Transverse colon (tissue), 4 donors: ENCODE measurements around the gene MEAF6. TPM values are rescaled to one million over a fixed set of nuclear protein-coding genes. Genes with fewer than 3 reads are reported as not detected.
"Not testable (repeated sequence)": the region's sequence is repeated elsewhere in the genome, so short reads cannot be mapped to it uniquely, and the experiment has no call there.

Experiments
- DNase-seq: peaks from one replicate; pipeline ENCODE4 v3.0.0-alpha.2; 2019
- H3K27ac ChIP-seq, 4 donors: fragments of 200-600 bp; sonication (generic); 2 replicates each; pipeline ENCODE4 v1.5.1; 2016 to 2018; ENCODE audit warnings: inconsistent platforms in 4 of 4
- H3K27me3 ChIP-seq: fragments of 200-600 bp; sonication (generic); 2 replicates; pipeline ENCODE4 v1.5.1; 2017; ENCODE audit warnings: inconsistent platforms
- H3K36me3 ChIP-seq, 4 donors: fragments of 200-600 bp; sonication (generic); 2 replicates each; pipeline ENCODE4 v1.5.1; 2017 to 2019; ENCODE audit warnings: inconsistent platforms in 4 of 4
- H3K4me1 ChIP-seq, 4 donors: fragments of 200-600 bp; sonication (generic); 2 replicates each; pipeline ENCODE4 v1.5.1; 2017 to 2020; ENCODE audit warnings: inconsistent platforms in 4 of 4
- H3K4me3 ChIP-seq, 4 donors: fragments of 200-600 bp; sonication (generic); 1 replicate in 1 of 4; 2 replicates in 3 of 4; pipeline versions ENCODE4 v1.5.1 to v1.6.1; 2017 to 2019; ENCODE audit warnings: inconsistent platforms in 4 of 4
- H3K9me3 ChIP-seq, 2 donors: fragments of 200-600 bp; sonication (generic); 2 replicates each; pipeline ENCODE4 v1.5.1; 2017 to 2019; ENCODE audit warnings: inconsistent platforms in 2 of 2
- CTCF ChIP-seq, 5 experiments: fragments of 200-600 bp in 3 of 5; fragments of 450-650 bp in 2 of 5; sonication (generic) in 3 of 5; IDR thresholded peaks; 1 replicate in 2 of 5; 2 replicates in 3 of 5; pipeline ENCODE4 v1.5.1; 2016 to 2017; ENCODE audit warnings: antibody characterized with exemption in 5 of 5, inconsistent platforms in 3 of 5, mild to moderate bottlenecking in 2 of 5, moderate library complexity in 1 of 5
- EP300 ChIP-seq: sonication (generic); formaldehyde crosslinking; IDR thresholded peaks from one replicate; pipeline ENCODE4 v1.6.1; 2017; ENCODE audit warnings: antibody characterized with exemption, low read depth
- POLR2A ChIP-seq: fragments of 450-650 bp; IDR thresholded peaks from one replicate; pipeline ENCODE4 v1.6.1; 2016; ENCODE audit warnings: antibody characterized with exemption, mild to moderate bottlenecking, moderate library complexity
- POLR2AphosphoS5 ChIP-seq, 3 donors: sonication (generic); formaldehyde crosslinking; IDR thresholded peaks; one replicate each; pipeline ENCODE4 v1.6.1; 2016; ENCODE audit warnings: antibody characterized with exemption in 3 of 3
- WGBS, 2 donors: methylation state at CpG; one replicate each; pipeline ENCODE4 v1.1.5; 2018; ENCODE audit warnings: low coverage in 1 of 2; 5-methylcytosine and 5-hydroxymethylcytosine counted together
- in situ Hi-C, 4 donors: fragments of 200-750 bp; cut with MboI; loops; one replicate each; pipeline versions ENCODE4 v1.15.0 to v1.15.1; 2017; ENCODE audit warnings: low sequenced_read_pairs in 3 of 4, low pct_ligation_motif_present in 1 of 4, low pct_unique_long_range_greater_than_20kb in 1 of 4
- intact Hi-C: fragments of 100-400 bp; cut with DNase I; formaldehyde crosslinking; loops from one replicate; pipeline ENCODE4 v1.15.1; 2023; ENCODE audit warnings: low total_unique reads
- total RNA-seq, 4 donors: library from RNA; depleted of rRNA; stranded (reverse); fragments of >200 nt; gene quantifications; one replicate each; pipeline ENCODE4 v1.1.0, GENCODE V29; 2016

Gene MEAF6
- total RNA-seq, 4 donors from 2014 or later, result 8.2 to 51.9 (median 32.9) TPM

- in situ Hi-C loops, result no loop called here
- H3K4me3 ChIP-seq, result no peak overlapping the region
These were observed 5.0 kb upstream of the MEAF6 start for GRCh38 chr1:37519613-37520012.

GRCh38 chr1:37518929-37519328, 4.4 kb upstream of the MEAF6 start:
- in situ Hi-C loops, H3K9me3 ChIP-seq, intact Hi-C loops, DNase-seq, H3K36me3 ChIP-seq, H3K27ac ChIP-seq, H3K27me3 ChIP-seq, H3K4me1 ChIP-seq: not testable (repeated sequence)
- WGBS, 2 donors, result 84 to 85% methylated on average over 3 to 15 of the region's 15 CpGs
- peak overlapping the region in 1 of 4 donors; percentile 16 for H3K4me3 ChIP-seq

More at GRCh38 chr1:37519613-37520012, 5.0 kb upstream of the MEAF6 start:
- TF ChIP-seq EP300, result no peak
- no peak for TF ChIP-seq POLR2AphosphoS5 (IDR thresholded peaks at IDR 0.05)
- no peak for TF ChIP-seq POLR2A
- no peak for TF ChIP-seq CTCF (IDR thresholded peaks at IDR 0.05)
- no peaks in the 10 kb centered on the region for H3K36me3 ChIP-seq
- H3K27ac ChIP-seq, result no peak overlapping the region
- H3K9me3 ChIP-seq, result no peaks in the 10 kb centered on the region
- intact Hi-C loops, result no loop called here
- no peaks in the 10 kb centered on the region for H3K27me3 ChIP-seq
- peaks cover 4 to 7% (median 5%) of the 10 kb centered on the region in 4 donors for H3K4me1 ChIP-seq
- DNase-seq, result no peak

GRCh38 chr1:37518241-37518640, 3.7 kb upstream of the MEAF6 start:
- H3K27ac ChIP-seq, H3K27me3 ChIP-seq, intact Hi-C loops, H3K36me3 ChIP-seq, in situ Hi-C loops, DNase-seq, H3K9me3 ChIP-seq, H3K4me3 ChIP-seq: not testable (repeated sequence)
- 92% methylated on average over 21 of the region's 31 CpGs; no CpG with 5 or more reads in 1 of the 2 donors for WGBS, 2 donors
- peaks cover 10 to 14% (median 12%) of the 10 kb centered on the region in 4 donors for H3K4me1 ChIP-seq

- in situ Hi-C loops, result no loop called here
- intact Hi-C loops, result no loop called here
These were observed 3.0 kb upstream of the MEAF6 start for GRCh38 chr1:37517569-37517968.

More at GRCh38 chr1:37517569-37517968, 3.0 kb upstream of the MEAF6 start:
- H3K27ac ChIP-seq, result no peak overlapping the region
- H3K4me3 ChIP-seq, result no peak overlapping the region
- DNase-seq, result no peak
- H3K27me3 ChIP-seq, result no peaks in the 10 kb centered on the region
- peaks cover 10 to 21% (median 13%) of the 10 kb centered on the region in 4 donors for H3K4me1 ChIP-seq
- no peaks in the 10 kb centered on the region for H3K9me3 ChIP-seq
- no peaks in the 10 kb centered on the region for H3K36me3 ChIP-seq
- TF ChIP-seq POLR2A (no peak), POLR2AphosphoS5 (IDR thresholded peaks at IDR 0.05) (no peak), EP300 (no peak), CTCF (IDR thresholded peaks at IDR 0.05) (no peak)
- 91 to 100% methylated on average over 1 of the region's 1 CpG for WGBS, 2 donors
